Medulla oblongata (tissue), 1 donor: ENCODE measurements around the gene LDHD.
"Not testable (repeated sequence)": the region's sequence is repeated elsewhere in the genome, so short reads cannot be mapped to it uniquely, and the experiment has no call there.

ENCODE experiments used
- DNase-seq: peaks from one replicate; pipeline ENCODE4 v3.0.0-alpha.2; 2015; ENCODE audit errors: extremely low spot score

The LDHD gene

DNA sequence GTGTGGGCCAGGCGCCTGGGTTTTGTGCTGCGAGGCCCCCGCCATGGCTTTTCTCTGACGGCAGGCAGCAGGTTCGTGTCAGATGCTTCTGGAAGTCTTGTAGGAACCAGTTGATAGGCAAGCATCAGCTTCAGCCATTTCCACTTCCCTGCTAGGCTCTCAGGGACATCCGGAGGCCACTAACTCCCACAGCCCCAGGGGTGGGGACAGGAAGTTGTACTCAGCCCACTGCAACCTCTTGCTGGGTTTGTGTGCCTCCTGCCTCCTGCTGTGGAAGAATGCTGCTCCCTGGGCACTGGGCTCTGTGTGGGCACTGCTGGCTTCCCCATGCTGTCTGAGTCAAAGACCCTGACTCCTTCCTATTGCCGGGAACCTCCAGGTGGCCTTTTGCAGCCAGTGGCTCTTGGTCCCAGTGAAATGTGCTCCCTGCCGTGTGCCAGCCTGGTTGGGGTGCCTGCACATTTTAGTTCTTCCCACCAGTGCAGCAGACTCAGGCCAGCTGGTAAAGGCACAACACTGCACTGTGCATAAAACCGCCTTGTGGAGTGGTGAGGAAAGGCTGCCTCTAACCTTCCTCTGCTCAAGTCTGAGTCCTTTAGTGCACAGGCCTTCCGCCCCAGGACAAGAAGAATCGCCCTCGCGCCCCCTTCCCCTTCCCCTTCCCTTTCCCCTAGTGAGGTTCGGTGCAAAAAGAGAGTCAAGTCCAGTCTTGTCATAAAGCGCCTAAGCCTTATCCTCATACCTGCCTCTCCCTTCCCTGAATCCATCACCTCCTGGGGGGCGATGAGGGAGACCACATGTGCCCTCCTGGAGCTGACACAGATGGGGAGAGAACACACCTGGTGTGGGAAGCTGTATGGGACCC lies 16.6 kb downstream of the LDHD start:
- no peak for DNase-seq

DNA sequence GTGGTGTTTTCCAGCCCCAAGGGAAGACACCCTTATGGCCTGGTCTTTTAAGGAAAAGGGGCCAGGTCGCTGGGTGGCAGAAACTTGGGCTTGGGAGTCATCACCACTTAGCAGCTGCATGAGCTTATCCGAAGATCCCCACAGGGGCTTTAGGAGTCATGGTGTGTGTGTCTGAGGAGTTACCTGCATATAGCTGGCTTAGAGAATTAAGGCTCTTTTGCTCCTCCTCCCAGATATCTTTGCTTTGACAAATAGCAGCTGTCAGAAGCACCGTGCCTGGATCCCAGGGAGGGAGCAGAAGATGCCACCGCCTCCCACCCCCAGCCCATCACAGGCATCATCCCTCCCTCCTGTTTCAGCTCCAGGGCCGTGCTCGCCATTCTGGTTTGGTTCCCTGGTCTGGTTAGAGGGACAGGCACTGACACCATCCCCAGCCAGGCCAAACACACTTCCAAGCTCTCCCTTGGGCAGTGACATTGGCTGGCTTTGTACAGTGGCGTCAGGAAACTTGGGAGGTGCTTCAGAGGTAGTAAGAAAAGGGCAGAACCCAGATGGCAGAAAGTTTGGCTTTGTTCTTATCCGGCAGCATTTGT lies 17.4 kb downstream of the LDHD start:
- no peak for DNase-seq

DNA sequence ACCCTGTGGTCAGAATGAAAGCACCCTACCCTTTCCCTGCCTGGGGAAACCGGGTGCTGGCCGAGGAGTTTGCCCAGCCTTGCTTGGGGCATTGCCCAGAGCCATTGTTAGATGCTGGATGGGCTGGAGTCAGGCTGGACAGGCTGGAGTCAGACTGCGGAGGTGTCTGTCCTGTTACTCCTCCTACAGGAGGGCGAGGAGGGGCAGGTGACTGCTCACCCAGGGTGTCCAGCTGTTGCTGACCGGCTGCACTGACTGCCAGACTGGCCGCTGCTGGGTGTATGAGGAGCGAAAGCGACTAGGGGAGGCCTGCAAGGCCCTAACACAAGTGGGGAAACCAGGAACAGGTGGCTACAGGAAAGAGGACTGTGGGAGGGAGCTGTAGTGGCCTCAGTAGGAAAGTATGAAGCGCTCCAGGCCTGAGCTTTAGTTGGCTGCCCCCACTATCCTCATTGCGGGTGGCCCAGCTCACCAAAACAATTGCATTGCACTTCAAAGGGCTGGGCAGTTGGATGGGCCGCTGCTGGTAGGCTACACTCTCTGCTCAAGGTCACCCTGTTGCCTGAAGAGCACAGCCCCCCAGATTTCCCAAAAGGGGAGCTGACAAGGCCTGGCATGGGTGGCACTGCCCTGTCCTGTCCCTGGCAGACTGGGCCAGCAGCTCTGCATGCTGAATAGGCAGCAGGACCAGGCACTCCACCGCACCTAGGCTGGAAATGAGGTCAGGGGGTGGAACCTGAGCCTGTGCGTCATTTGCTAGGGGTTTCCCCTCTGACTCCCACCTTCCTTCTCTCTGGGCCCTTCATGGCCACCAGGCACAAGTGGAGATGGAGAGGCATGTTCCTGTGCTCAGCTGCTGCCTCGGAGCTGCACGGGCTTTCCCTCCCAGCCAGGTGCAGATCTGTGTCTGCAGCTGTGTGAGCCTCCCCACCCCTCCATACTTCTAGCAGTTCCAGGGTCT lies 18.4 kb downstream of the LDHD start:
- DNase-seq, result peak; percentile 79

DNA sequence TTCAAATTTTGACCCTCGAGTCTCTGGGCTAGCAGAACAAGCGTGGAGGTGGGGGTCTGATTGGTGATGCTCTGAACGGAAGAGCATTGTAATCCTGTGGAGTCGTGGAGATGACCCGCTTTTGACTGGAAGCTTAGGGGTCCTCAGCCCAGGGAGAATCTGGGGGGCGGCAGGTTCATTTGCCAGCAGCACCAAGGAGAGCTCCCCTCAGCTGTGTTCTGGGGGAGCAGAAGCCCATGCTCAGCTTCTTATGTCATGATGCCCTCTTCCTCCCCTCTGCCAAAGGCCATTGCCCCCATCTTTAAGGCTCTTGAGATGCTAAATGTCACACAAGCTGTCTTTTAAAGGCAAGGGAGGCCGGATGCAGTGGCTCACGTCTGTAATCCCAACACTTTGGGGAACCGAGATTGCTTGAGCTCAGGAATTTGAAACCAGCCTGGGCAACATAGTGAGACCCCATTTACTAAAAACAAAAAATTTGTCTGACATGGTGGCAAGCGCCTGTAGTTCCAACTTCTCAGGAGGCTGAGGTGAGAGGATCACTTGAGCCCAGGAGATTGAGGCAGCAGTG lies 19.3 kb downstream of the LDHD start:
- DNase-seq, result no peak

DNA sequence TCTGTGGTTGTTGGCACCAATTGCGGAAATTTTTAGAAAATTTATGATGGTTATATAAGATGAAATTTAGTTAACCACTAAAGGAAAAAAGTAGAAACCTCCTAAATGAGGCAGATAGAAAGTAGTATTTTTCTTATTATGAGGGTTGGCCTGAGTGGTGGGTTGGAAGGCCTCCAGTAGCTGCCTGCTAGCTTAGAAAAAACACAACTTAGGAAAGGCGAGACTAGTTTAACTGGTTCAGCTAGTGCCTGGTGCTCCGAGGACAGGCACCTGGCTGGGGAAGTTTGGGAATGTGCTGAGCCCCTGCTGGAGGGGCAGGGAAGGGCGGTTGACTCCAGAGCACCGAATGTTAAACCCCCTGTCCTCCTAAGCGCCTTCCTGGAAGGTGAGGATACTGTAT lies 19.9 kb downstream of the LDHD start:
- no peak for DNase-seq

DNA sequence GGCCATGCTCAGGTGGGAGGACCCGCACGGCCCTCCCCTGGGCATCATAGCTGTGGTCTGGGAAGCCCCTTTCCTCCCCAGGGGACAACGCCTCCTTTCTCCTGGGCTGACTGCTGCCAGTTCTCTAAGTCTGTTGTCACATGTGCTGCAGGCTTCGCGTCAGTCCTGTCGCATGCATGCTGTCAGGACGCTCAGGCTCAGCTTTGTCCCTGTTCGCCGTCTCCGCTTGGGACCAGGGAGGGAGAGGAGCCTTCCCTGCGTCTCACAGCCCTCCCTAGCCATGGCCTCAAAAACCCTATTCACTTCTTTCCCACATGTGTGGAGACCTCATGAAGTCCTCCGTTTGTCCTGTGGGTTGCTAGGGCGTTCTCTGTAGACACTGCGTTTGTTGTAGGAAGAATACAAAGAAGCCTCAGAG lies 21.4 kb downstream of the LDHD start:
- peak; percentile 73 for DNase-seq

DNA sequence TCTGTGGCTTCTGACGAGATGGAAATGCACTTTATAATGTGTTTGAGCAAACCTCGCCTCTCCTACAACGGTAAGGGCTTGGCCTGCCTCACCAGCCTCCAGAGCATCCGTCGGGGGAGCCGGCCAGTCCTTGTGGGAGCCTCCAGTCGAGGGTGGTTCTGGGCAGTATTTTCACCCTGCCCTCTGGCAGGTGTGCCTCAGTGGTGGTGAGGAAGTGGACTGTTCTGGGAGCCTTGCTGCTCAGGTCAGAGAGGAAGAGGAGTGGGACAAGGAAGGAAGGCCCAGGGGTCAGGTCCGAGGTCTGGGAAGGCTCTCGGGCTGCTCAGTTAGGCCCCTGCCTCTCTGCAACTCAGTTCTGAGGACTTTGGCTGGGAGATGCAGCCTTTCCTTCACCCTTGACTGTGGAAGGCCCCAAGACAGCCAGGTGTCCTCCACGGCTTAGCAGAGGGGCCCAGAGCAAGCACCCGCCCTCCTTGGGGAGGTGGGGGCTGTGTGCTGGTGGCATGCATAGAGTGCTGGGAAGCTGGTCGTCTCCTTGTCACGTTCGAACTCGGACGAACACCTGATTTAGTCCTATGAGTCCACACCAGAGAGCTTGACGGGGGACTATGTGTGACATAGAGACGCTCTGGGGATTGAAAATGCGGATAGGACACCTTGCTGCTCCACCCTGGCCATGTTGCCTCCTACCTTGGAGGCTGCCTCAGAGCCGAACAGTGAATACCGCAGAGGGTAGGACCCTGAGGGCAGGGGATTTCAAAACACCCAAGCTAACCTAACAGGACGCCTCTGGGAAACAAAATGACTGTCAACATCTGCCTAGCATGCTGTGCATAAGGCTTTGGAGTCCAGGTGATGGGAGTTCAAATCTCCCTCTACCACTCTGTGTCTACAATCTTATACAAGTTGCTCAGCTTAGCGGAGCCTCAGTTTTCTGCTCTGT lies 22.7 kb downstream of the LDHD start:
- DNase-seq, result no peak

DNA sequence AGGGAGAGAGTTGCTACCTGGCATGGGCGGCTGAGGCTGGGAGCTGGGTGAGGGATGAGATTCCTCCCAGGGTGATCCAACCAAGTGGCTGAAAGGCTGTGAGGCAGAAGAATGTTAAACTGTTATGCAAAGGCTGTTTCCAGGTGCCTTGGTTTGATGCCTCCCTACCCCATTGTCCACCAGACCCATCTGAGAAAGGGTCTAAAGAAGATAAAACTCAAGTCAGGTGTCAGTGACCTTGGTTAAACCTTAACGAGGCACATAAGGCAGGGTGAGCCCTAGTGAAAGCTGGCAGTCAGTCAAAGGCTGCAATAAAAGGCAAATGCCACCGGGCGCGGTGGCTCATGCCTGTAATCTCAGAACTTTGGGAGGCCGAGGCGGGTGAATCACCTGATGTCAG lies 23.8 kb downstream of the LDHD start:
- no peak for DNase-seq

DNA sequence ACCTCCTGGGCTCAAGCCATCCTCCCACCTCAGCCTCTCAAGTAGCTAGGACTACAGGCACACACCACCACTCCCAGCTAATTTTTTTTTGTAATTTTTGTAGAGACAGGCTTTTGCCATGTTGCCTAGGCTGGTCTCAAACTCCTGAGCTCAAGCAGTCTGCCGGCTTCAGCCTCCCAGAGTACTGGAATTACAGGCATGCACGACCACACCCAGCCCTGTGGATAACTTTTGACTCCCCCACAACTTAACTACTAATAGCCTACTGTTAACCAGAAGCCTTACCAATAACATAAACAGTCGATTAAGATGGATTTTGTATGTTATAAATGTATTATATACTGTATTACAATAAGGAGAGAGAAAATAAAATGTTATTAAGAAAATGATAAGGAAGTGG lies 25.0 kb downstream of the LDHD start:
- not testable (repeated sequence) for DNase-seq

DNA sequence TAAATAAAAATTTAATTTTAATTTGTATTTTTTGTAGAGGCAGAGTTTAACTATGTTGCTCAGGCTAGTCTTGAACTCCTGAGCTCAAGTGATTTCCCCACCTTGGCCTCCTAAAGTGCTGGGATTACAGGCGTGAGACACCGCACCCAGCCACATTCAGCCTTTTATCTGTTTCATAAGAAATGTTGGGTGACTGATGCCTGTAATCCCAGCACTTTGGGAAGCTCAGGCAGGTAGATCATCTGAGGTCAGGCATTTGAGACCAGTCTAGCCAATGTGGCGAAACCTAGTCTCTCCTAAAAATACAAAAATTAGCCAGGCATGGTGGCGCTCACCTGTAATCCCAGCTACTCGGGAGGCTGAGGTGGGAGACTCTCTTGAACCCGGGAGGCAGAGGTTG lies 25.7 kb downstream of the LDHD start:
- not testable (repeated sequence) for DNase-seq

DNA sequence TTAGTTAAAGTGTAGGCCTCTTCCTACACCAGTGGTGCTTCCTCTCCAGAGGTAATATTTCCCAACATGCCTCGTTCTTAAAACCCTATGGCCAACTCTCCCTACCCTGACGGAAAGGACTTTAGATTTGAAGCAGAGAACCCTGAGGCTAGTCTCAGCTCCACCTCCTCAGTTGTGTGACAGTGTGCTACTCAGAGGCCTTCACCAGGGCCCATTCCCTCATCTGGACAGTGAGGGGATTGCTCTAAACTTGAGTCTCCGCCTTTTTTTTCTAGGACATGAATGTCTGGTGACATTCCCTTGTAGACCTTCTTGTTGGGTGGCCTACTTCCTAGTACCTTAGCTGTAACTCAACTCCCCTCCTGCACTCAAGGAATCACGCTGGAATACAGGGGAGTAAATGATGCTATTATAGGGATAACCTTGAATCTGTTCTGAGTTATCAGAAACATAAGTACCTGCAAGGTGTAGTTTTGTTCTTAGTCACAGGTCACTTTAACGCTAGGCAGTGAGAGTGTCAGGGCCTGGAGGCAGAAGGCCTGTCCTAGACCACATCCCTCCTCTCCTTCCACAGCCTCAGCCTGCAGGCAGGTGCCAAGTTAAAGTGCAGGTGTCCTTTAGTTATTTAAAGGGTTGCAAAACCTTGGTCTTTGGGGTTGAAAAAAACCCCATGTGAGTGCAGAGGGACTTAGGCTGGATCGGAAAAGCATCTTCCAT lies 26.9 kb downstream of the LDHD start:
- DNase-seq, result no peak

DNA sequence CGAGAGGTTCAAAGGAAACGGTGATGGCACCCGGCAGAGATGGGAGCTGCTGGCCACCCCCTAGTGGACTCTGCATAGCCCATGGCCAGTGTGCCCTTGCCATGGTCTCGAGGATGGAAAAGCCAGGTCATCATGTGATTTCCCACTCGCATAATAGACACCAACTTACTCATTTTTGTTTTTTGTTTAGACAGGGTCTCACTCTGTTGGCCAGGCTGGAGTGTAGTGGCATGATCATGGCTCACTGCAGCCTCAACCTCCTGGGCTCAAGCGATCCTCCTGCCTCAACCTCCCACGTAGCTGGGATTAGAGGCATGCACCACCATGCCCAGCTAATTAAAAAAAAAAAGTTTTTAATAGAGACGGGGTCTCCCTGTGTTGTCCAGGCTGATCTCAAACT lies 27.6 kb downstream of the LDHD start:
- no peak for DNase-seq

DNA sequence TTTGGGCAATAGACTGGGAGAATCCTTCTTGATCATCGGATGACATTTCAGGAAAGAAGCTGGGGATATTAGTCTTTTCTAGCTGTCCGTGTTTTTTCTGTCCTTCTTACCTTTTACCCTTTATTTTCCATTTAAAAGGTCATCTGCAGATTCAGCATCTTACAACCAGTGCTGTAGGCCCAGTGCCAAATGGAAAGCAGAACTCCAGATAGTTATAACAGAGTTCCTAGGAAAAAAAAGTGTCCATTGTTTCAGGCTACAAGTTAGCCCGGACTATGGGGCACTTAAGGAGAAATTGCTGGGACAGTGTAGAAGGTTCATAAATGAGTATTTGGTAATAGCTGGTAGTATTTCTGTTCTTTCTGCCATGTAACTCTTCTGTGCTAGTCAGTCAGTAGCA lies 28.4 kb downstream of the LDHD start:
- no peak for DNase-seq

DNA sequence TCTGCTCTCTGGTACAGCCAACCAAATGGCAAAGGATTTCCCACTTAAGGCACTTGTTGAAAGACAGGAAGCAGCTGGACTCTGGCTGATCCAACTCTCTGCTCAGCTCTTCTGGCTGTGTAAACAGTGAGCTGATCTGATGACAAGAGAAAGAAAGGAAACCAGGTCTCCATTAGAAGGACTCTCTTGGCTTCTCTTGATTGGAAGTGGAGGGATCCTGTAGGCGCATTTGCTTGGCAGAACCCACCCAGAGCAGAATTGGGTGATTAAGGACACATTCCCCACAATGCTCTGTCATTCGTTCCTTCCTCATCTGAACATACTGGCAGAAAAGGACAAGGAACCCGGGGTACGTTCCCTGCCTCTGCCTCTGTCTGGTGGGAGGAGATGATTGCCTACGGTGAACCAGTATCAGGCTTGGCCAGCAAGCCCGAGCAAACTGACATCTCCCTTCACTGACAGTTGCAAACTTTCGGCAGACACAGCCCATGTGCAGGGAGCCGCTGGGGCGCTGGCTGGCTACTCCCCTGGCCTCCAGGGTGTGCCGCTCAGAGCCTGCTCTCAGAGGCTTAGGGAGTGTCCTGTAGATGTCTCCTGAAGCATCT lies 29.1 kb downstream of the LDHD start:
- no peak for DNase-seq

DNA sequence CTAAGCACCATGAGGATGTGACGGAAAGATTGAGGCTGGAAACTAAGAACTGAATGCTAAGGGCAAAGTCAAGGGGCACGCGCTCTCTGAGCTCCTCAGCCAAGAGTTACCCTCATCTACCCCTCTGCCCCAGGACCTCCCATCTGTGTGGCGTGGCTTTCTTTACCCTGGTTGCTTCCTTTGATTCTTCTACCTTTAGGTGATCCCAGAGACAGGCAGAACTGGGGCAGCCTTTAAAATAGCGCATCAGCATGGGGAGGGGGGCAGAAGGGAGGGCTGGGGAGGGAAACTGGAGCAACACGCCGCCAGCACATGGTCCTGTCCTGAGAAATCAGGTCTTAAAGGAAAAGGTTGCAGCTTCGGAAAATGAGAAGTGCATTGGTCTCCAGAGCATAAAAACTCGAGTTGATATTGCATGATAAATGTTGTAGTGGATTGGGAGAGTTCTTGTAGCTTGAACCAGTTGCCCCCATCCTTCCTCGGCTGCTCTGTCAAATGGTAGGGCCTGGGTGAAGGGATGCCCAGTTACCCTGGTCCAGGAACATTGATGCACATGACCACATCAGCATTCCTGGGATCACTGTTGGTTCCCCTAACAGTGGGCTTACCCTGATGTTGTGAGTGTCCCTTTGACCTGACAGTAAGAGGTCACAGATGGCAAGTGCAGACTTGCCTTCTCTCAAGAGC lies 29.7 kb downstream of the LDHD start:
- no peak for DNase-seq

DNA sequence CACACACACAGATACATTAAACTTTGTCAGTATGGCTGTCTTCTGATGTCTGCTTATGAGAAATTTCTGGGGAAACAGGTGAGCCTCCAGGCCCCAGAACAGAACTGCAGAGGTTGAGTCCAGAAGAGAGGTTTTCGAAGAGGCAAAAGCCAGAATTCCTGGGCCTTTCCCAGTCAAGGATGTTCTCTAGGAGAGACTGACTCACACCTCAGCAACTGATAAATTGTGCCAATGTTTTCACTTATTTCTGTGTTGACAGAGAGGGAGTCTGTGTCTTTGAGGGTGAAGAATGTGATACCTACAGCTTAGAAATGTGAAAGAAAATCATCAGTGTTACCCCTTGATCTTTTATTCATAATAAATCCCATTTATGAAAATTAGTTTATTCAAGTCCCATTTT lies 30.3 kb downstream of the LDHD start:
- no peak for DNase-seq

DNA sequence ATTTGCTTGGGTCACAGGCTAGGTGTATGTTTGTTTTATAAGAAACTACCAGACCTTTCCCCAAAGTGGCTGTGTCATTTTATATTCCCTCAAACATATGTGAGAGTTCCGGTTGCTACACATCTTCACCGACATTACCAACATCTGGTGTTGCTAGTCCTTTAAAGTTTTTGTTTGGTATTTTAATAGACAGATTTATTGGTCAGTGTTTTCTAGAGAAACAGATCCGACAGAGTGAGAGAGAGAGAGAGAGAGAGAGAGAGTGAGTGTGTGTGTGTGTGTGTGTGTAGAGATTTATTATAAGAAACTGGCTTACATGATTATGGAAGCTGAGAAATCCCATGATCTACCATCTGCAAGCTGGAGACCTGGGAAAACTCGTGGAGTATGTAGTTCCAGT lies 31.0 kb downstream of the LDHD start:
- DNase-seq, result no peak

DNA sequence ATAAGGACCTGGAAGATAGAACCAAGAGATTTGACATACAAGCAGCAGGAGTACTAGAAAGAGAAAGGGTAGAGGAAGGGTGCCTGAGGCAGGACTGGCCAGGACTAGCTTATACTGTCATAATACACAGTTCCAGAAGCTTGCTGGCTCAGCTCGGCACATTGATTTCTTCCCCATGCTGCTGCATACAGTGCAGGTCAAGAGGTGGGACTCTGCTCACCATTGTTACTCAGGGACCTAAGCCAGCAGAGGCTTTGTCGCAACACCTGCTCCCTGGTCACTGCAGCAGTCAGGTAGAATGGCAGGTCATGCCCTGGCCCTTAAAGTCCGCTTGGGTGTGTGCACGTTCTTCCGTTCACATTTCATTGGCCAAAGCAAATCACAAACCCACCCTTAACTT lies 32.8 kb downstream of the LDHD start:
- no peak for DNase-seq

DNA sequence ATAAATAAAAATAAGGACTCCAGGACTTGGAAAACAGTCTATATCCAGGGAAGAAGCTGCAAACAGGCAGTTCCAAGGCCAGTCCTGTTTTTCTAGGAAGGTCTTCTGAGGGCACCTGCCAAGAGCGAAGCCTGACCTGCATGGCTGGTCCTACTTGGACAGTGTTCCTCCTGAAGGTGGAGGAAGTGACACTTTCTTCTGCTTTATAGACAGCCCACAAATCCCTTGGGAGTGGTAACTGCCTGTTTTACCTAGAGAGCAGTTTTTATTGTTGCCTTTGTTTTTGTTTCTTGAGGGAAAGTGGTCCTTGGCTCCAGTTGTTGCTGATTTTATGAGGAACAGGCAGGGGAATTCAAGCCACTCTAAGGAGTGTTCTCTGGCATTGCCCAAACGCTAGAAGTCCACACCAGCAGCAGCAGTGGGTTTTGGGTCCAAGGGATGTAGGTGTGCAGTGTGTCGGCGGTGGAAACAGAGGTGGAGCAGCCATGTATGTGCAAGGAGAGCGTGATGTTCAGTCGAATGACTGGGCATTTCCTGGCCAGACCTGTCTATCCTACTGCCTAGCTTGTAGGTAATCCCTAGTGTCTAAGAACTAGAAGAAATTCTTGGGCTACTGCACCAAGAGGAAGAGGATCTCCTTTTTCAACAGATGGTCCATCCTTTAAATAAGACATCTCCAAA lies 35.3 kb downstream of the LDHD start:
- DNase-seq, result no peak
